C4-2B (cell line): Measurements from ENCODE around the gene CATSPER1.

ENCODE experiments used
- CTCF ChIP-seq: fragments of 450-650 bp; conservative IDR thresholded peaks from 2 replicates; pipeline ENCODE4 v1.5.1; 2017; ENCODE audit warnings: mild to moderate bottlenecking
- ZFX ChIP-seq: fragments of 450-650 bp; IDR thresholded peaks from 2 replicates; pipeline ENCODE4 v1.6.1; 2017

- TF ChIP-seq CTCF (no peak), ZFX (no peak)
These were observed 41.4 kb upstream of the CATSPER1 start for GRCh38 chr11:66067640-66068039.
